NCI-H510A (cell line): Measurements from ENCODE around the gene IGHMBP2.

ENCODE experiments used
- DNase-seq: peaks from one replicate; lab custom pipeline; 2025; lab: John Stamatoyannopoulos, UW

IGHMBP2 gene

GRCh38 chr11:68890490-68891231 is 13.0 kb upstream of the IGHMBP2 start:
- DNase-seq, result no peak

DNA sequence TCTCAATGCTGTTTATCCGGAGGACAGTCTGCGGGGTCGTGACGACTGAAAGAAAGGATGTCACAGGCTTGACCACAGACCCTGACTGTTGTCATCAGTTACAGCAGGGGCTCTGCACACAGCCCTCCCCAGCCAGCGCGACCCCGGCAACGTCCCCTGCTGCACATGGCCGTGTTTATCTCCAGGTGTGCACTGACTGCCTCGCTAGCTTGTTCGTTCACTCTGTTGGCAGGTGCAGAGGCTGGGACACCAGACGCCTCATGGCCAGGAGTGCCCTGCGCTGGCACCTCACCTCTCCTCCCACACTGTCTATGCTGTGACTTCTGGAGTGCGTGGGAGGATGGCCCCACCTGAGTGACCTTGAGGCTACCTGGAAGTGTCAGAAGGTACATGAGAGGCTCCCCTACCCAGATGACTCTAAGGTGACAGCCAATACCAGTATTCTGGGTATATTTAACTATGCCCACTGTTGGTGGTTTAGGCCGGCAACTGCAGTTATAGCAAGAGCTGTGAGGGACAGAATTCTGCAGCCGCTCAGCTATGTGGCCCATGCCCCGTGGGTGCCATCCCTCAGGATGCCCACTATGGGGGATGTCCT is 12.2 kb upstream of the IGHMBP2 start:
- DNase-seq, result no peak

- no peak for DNase-seq
Measured at GRCh38 chr11:68892576-68892975, 11.1 kb upstream of the IGHMBP2 start.

DNA sequence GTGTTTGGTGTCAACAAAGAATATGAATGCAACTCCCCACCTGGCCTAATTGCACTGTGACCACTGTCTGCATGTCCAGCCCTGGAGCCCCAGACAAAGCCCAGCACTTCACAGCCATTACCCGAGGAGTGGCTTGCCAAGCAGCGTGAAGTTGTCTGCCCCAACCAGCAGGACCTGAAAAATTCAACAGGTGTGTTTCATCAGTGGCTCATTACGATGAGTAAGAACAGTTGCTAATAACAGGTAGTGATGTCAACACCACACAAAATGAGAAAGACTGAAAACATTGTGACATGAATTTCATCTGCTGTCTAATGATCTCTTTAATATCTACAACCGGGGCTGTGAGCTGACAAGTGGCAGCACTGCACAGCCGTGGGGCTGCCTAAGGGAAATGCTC is 10.4 kb upstream of the IGHMBP2 start:
- DNase-seq, result no peak

- DNase-seq, result no peak
Measured at GRCh38 chr11:68896171-68896959, 7.3 kb upstream of the IGHMBP2 start.

GRCh38 chr11:68897441-68897840 is 6.2 kb upstream of the IGHMBP2 start:
- no peak for DNase-seq

- no peak for DNase-seq
Measured at GRCh38 chr11:68900835-68901381, 2.8 kb upstream of the IGHMBP2 start.

DNA sequence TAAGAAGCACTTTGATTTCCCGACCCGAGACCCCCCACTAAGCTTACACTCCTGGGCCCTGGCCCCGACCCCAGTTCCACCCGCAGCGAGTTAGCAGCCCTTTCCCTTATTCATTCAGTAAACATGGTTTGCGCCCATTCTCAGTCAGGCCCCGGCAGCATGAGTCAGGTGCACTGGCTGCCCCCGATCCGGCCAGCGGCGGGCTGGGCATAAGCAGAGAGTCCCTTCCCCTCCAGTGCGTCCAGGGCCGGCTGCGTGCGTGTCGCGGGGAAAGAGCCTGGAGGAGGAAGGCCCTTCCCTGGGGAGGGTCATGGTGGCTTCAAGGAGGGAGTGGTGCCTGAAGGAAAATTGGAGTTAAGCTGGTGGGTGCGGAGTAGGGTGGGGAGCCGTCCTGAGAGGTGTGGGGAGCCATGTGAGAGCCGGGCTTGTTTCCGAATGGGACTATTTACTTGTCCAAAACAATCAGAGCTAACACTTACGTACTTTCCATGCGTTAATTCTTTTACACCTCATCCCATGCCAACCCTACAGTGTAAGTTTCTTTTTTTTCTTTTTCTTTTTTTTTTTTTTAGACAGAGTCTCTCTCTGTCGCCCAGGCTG is 657 bp downstream of the IGHMBP2 start:
- DNase-seq, result no peak

GRCh38 chr11:68905421-68906360 is 2.0 kb downstream of the IGHMBP2 start:
- DNase-seq, result no peak

DNA sequence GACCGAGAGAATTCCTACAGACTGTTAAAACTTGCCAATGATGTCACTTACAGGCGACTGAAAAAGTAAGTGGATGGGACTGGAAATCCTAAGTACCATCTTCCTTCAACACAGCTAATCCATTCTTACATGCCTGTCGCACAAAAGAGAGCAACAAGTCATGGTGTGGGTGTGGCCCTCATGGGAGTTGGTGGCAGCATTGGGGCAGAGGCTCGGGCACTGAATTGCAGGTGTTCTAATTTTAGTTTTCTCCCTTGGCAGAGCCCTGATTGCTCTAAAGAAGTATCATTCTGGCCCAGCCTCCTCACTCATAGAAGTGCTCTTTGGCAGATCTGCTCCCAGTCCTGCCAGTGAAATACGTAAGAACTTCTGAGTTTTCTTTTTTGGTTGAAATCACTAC is 4.6 kb downstream of the IGHMBP2 start:
- DNase-seq, result no peak

GRCh38 chr11:68910965-68911364 is 7.3 kb downstream of the IGHMBP2 start:
- no peak for DNase-seq

DNA sequence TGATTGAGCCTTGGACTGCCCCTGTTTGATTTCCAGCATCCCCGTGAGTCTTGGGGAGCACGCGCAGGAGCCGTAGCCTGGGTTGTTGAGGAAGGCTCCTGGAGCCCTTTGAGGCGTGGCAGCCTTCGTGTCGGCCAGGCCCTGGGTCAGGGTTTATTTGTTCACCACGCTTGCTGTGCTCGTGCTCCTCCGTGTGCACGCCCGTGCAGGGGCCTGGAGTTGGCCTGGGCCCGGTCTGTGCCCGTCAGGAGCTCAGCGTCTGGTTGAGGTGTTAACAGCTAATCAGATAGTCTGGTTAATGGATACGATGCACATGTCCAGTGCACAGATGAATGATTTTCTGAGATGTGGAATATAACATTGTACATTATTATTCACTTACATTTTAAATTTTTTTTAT is 8.0 kb downstream of the IGHMBP2 start:
- DNase-seq, result no peak

- DNase-seq, result no peak
Measured at GRCh38 chr11:68912254-68912653, 8.6 kb downstream of the IGHMBP2 start.

GRCh38 chr11:68913188-68913587 is 9.5 kb downstream of the IGHMBP2 start:
- no peak for DNase-seq

- DNase-seq, result no peak
Measured at GRCh38 chr11:68914761-68915160, 11.1 kb downstream of the IGHMBP2 start.

DNA sequence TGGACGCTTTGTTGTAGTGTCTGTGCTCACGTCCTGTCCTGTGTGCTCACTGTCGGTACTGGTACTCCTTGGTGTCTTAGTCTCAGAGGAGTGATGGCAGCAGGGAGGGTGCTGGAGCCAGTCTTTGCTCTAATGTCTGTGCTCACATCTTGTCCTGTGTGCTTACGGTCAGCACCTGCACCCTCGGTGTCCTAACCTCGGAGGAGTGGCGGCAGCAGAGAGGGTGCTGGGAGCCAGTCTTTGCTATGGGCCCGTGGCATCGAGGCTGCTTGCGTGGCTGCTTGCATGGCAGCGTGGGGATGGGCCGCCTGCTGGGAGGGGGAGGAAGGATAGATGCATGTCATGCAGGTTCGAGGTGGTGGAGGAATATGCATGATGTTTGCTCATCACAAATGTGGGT is 12.7 kb downstream of the IGHMBP2 start:
- no peak for DNase-seq

DNA sequence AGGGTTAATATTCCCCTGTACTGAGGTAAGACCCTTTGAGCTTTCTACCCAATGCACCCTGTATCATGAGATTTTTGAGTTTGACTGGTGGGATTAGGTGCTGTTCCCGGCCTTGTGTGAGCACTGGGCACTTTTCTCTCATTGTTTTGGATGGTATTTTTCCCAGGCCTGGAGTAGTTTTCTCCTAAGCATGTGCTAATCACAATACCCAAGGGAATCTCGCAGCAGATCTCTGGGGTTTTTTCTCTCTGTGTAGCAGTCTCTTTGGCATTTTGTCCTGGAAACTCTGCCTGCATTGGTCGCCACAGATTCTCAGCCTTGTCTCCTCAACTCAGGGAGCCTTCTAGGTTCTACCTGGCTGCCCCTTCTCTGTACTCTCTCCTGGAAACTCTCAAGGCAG is 19.9 kb downstream of the IGHMBP2 start:
- DNase-seq, result no peak

GRCh38 chr11:68924073-68924925 is 20.6 kb downstream of the IGHMBP2 start:
- no peak for DNase-seq

DNA sequence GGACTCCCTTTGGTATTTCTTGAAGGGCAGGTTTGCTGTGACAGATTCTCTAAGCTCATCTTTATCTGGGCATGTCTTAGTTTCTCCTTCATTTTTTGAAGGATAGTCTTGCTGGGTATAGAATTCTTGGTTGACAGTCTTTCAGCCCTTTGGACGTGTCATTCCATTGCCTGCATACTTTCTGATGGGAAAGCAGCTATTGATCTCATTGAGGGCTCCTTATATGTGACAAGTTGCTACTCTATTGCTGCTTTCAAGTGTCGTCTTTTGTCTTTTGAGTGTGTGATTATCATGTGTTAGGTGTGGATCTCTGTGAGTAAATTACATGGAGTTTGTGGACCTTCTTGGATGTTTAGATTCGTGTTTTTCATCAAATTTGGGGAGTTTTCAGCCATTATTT is 21.9 kb downstream of the IGHMBP2 start:
- DNase-seq, result no peak
